LNCaP clone FGC (cell line): ENCODE results near the gene DGKB.

ENCODE experiments used
- DNase-seq: peaks from one replicate; pipeline ENCODE4 v3.0.0-alpha.2; 2011; ENCODE audit warnings: low read depth
- H3K4me3 ChIP-seq: 2 replicates; pipeline ENCODE4 v1.5.1; 2011; ENCODE audit warnings: mild to moderate bottlenecking, low read depth, low read length, control low read depth
- CTCF ChIP-seq: IDR thresholded peaks from 2 replicates; pipeline ENCODE4 v1.5.1; 2012; ENCODE audit warnings: mild to moderate bottlenecking; ENCODE audit not compliant: control insufficient read depth, insufficient read depth; ENCODE audit errors: extremely low read depth

DGKB gene

DNA sequence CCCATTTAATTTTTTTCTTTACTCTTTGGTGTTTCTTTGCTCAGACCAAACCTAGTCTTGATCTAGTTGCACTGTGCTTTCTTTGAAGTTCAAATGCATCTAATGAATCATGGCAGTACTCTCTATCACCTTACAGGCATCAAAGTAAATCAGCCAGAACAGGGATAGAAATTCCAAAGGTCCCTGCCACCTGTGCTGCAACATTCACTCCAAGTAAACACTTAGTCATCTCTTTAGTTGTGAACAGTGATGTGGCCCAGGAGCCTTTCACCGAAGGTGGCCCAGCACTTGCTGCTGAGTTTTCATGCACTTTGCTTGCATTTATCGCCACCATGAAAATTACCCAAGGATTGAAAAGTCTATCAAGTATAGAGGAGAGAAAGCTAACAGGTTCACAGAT is 599.0 kb downstream of the DGKB start:
- no peak for TF ChIP-seq CTCF
- H3K4me3 ChIP-seq: no peak overlapping the region

GRCh38 chr7:14294637-14295036 is 607.9 kb downstream of the DGKB start:
- H3K4me3 ChIP-seq: no peak overlapping the region
- peak; percentile 10 for DNase-seq
- TF ChIP-seq CTCF: no peak

More for the DNA sequence above, 599.0 kb downstream of the DGKB start:
- DNase-seq: no peak

DNA sequence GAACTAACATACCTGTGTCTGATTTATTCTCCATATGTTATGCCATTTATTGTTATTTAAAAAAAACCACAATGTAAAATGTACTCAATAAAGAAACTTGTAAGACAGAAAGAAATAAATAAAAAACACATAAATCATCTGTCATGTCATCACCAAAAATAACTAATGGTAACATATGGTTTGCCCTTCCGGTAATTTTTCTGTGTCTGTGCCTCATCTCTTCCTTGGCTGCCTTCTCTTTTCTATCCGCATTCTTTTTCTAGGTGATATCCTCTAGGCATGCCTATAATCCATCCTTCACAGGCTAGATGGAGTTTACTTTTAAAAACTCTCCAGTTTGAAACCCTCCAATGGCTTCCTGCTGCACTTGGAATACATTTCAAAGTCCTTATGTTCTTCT is 609.1 kb downstream of the DGKB start:
- DNase-seq: no peak
- no peak for TF ChIP-seq CTCF
- H3K4me3 ChIP-seq: no peak overlapping the region

DNA sequence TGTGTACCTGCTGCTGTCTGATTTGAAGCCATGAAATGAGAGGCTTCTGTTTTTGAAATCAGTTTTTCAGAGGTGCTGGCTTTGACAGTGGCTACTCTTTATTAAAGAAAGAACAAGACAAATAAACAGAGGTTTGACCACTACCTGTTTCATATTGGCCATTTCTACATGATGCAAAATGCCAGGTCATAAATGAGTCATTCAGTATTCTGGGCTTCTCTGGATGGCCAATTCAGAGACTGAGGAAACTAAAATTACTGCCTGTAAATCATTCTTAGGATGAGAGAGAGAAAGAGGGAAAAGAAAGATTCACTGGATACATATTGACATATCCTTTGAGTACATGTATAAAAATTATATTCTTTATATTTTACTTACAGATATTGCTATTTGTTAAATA is 609.8 kb downstream of the DGKB start:
- no peak overlapping the region for H3K4me3 ChIP-seq
- DNase-seq: no peak
- TF ChIP-seq CTCF: no peak

DNA sequence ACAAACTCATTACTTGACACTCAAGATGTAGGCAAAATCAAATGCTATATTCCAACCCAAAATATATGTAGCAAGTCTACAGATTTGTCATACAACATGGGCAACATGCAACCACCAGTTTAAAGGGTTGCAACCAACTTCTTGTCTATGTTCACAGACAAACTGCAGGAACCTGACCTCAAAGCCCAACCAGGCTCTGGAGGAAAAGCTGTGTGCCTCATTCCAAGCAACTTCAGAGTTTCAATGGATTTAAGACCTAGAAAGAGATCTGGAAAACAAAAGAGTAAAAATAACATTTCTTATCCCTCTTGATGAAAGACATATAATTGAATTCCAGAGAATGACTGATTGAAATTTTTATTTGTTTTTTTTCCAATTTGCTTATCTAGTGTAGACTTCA is 612.6 kb downstream of the DGKB start:
- DNase-seq: no peak
- H3K4me3 ChIP-seq: no peak overlapping the region
- no peak for TF ChIP-seq CTCF

GRCh38 chr7:14288701-14289100 is 613.9 kb downstream of the DGKB start:
- no peak overlapping the region for H3K4me3 ChIP-seq
- DNase-seq: no peak
- TF ChIP-seq CTCF: no peak

- no peak overlapping the region for H3K4me3 ChIP-seq
- no peak for TF ChIP-seq CTCF
- DNase-seq: no peak
Observed at GRCh38 chr7:14287398-14287797, 615.2 kb downstream of the DGKB start.
